Sigmoid colon (tissue), 4 donors: Measurements from ENCODE around the gene RGL4.

Experiments used
- EP300 ChIP-seq, 4 donors: sonication (generic); formaldehyde crosslinking; IDR thresholded peaks; one replicate each; pipeline ENCODE4 v1.6.1; 2017; ENCODE audit warnings: antibody characterized with exemption in 4 of 4
- POLR2A ChIP-seq, 2 donors: fragments of 450-650 bp; IDR thresholded peaks; one replicate each; pipeline ENCODE4 v1.6.1; 2016; ENCODE audit warnings: antibody characterized with exemption in 2 of 2, mild to moderate bottlenecking in 2 of 2, moderate library complexity in 2 of 2
- POLR2AphosphoS5 ChIP-seq, 4 donors: sonication (generic); formaldehyde crosslinking; IDR thresholded peaks; one replicate each; pipeline ENCODE4 v1.6.1; 2017; ENCODE audit warnings: antibody characterized with exemption in 4 of 4
- TF ChIP-seq, protein P1 (sequence below), 4 experiments: fragments of 450-650 bp in 3 of 4; fragments of 200-600 bp in 1 of 4; IDR thresholded peaks; one replicate each; pipeline ENCODE4 v1.5.1; 2016 to 2019; ENCODE audit warnings: antibody characterized with exemption in 4 of 4, mild to moderate bottlenecking in 3 of 4, moderate library complexity in 2 of 4

DNA sequence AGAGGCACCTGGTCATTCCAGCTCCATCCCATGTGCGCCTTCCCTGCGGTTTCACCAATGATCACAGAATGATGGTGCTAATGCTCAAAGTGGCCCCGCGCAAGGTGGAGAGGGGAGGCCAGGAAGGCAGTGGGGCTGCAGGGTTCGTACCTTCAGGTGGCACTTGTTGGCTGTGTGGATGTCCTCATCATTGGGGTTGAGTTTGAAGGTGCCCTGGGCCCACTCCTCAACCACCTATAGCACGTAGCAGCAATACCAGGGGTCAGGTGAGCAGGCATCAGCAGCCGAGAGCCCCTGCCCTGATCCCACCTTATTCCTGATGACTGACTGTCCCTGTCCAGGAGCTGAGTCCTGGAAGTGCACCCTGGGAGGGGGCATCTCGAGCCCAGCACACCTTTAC is 38.1 kb upstream of the RGL4 start:
- TF ChIP-seq, protein P1, sequence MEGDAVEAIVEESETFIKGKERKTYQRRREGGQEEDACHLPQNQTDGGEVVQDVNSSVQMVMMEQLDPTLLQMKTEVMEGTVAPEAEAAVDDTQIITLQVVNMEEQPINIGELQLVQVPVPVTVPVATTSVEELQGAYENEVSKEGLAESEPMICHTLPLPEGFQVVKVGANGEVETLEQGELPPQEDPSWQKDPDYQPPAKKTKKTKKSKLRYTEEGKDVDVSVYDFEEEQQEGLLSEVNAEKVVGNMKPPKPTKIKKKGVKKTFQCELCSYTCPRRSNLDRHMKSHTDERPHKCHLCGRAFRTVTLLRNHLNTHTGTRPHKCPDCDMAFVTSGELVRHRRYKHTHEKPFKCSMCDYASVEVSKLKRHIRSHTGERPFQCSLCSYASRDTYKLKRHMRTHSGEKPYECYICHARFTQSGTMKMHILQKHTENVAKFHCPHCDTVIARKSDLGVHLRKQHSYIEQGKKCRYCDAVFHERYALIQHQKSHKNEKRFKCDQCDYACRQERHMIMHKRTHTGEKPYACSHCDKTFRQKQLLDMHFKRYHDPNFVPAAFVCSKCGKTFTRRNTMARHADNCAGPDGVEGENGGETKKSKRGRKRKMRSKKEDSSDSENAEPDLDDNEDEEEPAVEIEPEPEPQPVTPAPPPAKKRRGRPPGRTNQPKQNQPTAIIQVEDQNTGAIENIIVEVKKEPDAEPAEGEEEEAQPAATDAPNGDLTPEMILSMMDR (IDR thresholded peaks at IDR 0.05) = no peak
- TF ChIP-seq EP300 (IDR thresholded peaks at IDR 0.05) = no peak
- TF ChIP-seq POLR2A (IDR thresholded peaks at IDR 0.05) = no peak
- TF ChIP-seq POLR2AphosphoS5 (IDR thresholded peaks at IDR 0.05) = no peak
